ENCODE results near the gene AKAP1. TPM values are rescaled to one million over a fixed set of nuclear protein-coding genes. Genes with fewer than 3 reads are reported as not detected.

AKAP1 gene
- total and polyA plus RNA-seq, 2 donors (not counting 1 experiment from before 2014, with no cell fraction given) = 20.1 to 26.6 TPM

- Histone ChIP-seq H3K27ac (ENCODE audit: low read length in 2 of 2) (no peak overlapping the region), H3K79me2 (ENCODE audit: control insufficient read depth, insufficient read depth, low read length) (no peaks in the 10 kb centered on the region), H4K20me1 (ENCODE audit: control insufficient read depth, insufficient read depth, low read length, poor library complexity, severe bottlenecking) (no peaks in the 10 kb centered on the region), H3K4me1 (ENCODE audit: control insufficient read depth in 2 of 2, insufficient read depth in 2 of 2, low read length in 2 of 2) (no peaks in the 10 kb centered on the region), H2AFZ (ENCODE audit: insufficient read depth, low read depth, low read length, poor library complexity, severe bottlenecking) (no peak overlapping the region), H3K9me3 (ENCODE audit: control extremely low read depth in 1 of 3, control insufficient read depth in 2 of 3, insufficient read depth in 1 of 3, low read length in 2 of 3) (no peaks in the 10 kb centered on the region), H3K4me2 (replicated peaks; ENCODE audit: low read depth, low read length, poor library complexity, severe bottlenecking) (no peak overlapping the region), H3K27me3 (replicated peaks in 1 of 4; ENCODE audit: control extremely low read depth in 1 of 4, control insufficient read depth in 3 of 4, insufficient read depth in 4 of 4, low read length in 3 of 4) (peaks cover 0 to 5% (median 0%) of the 10 kb centered on the region in 4 experiments), H3K4me3 (ENCODE audit: control extremely low read depth in 1 of 5, extremely low read depth in 1 of 5, insufficient read depth in 1 of 5, low read depth in 2 of 5, low read length in 4 of 5) (no peak overlapping the region), H3K36me3 (replicated peaks in 1 of 2; ENCODE audit: control extremely low read depth in 1 of 2, control insufficient read depth in 1 of 2, extremely low read depth in 1 of 2, insufficient read depth in 2 of 2, low read length in 1 of 2) (no peaks in the 10 kb centered on the region), H3K9ac (ENCODE audit: low read length) (no peak overlapping the region)
- no peak for ATAC-seq (ENCODE audit: low read depth)
- TF ChIP-seq CTCF (IDR thresholded peaks at IDR 0.05) (no peak), EZH2 (IDR thresholded peaks at IDR 0.05; ENCODE audit: borderline replicate concordance, insufficient read depth, low read depth, low read length, poor library complexity, severe bottlenecking) (no peak)
- ChIA-PET CTCF (no interaction called here), POLR2A (no interaction called here)
- no peak overlapping the region for H3K4me3 Mint-ChIP-seq
- H3K9me3 Mint-ChIP-seq (ENCODE audit: insufficient read depth) = no peaks in the 10 kb centered on the region
- H3K4me1 Mint-ChIP-seq = no peaks in the 10 kb centered on the region
- peaks cover 18% of the 10 kb centered on the region for H3K27me3 Mint-ChIP-seq
- no peak overlapping the region for H3K27ac Mint-ChIP-seq
- no CpG with 5 or more reads among the region's 1 CpG for WGBS (ENCODE audit: insufficient coverage)
- intact Hi-C loops (cut with micrococcal nuclease) = no loop called here
- no peak for DNase-seq
These were observed 73.7 kb downstream of the AKAP1 start for GRCh38 chr17:57158795-57159194.

GRCh38 chr17:57160624-57161023, 75.6 kb downstream of the AKAP1 start:
- H3K27me3 ChIP-seq (replicated peaks in 1 of 4; ENCODE audit: control extremely low read depth in 1 of 4, control insufficient read depth in 3 of 4, insufficient read depth in 4 of 4, low read length in 3 of 4) = peaks cover 0 to 5% (median 0%) of the 10 kb centered on the region in 4 experiments
- no peak overlapping the region for H3K27ac ChIP-seq (ENCODE audit: low read length in 2 of 2)
- H3K79me2 ChIP-seq (ENCODE audit: control insufficient read depth, insufficient read depth, low read length) = no peaks in the 10 kb centered on the region
- ATAC-seq (ENCODE audit: low read depth) (no peak), DNase-seq (no peak)
- no peaks in the 10 kb centered on the region for H3K4me1 ChIP-seq (ENCODE audit: control insufficient read depth in 2 of 2, insufficient read depth in 2 of 2, low read length in 2 of 2)
- H2AFZ ChIP-seq (ENCODE audit: insufficient read depth, low read depth, low read length, poor library complexity, severe bottlenecking) = no peak overlapping the region
- no peak overlapping the region for H3K4me2 ChIP-seq (replicated peaks; ENCODE audit: low read depth, low read length, poor library complexity, severe bottlenecking)
- no peak overlapping the region for H3K4me3 ChIP-seq (ENCODE audit: control extremely low read depth in 1 of 5, extremely low read depth in 1 of 5, insufficient read depth in 1 of 5, low read depth in 2 of 5, low read length in 4 of 5)
- peaks cover 20% of the 10 kb centered on the region for H3K27me3 Mint-ChIP-seq
- no peaks in the 10 kb centered on the region for H3K9me3 Mint-ChIP-seq (ENCODE audit: insufficient read depth)
- no peaks in the 10 kb centered on the region for H3K9me3 ChIP-seq (ENCODE audit: control extremely low read depth in 1 of 3, control insufficient read depth in 2 of 3, insufficient read depth in 1 of 3, low read length in 2 of 3)
- no peak overlapping the region for H3K9ac ChIP-seq (ENCODE audit: low read length)
- POLR2A ChIA-PET = no interaction called here
- TF ChIP-seq EZH2 (IDR thresholded peaks at IDR 0.05; ENCODE audit: borderline replicate concordance, insufficient read depth, low read depth, low read length, poor library complexity, severe bottlenecking) = no peak
- no peak for TF ChIP-seq CTCF (IDR thresholded peaks at IDR 0.05)
- no peaks in the 10 kb centered on the region for H4K20me1 ChIP-seq (ENCODE audit: control insufficient read depth, insufficient read depth, low read length, poor library complexity, severe bottlenecking)
- H3K4me3 Mint-ChIP-seq = no peak overlapping the region
- no CpG with 5 or more reads among the region's 3 CpGs for WGBS (ENCODE audit: insufficient coverage)
- H3K36me3 ChIP-seq (replicated peaks in 1 of 2; ENCODE audit: control extremely low read depth in 1 of 2, control insufficient read depth in 1 of 2, extremely low read depth in 1 of 2, insufficient read depth in 2 of 2, low read length in 1 of 2) = no peaks in the 10 kb centered on the region
- CTCF ChIA-PET = interaction anchor here (0.6 kb wide), 1 partner anchor 833 kb away, joined by 3 read pairs; no protein-coding TSS in a partner anchor
- H3K4me1 Mint-ChIP-seq = no peaks in the 10 kb centered on the region
- no peak overlapping the region for H3K27ac Mint-ChIP-seq
- intact Hi-C loops (cut with micrococcal nuclease) = no loop called here

Data from B cell (primary cell).